ENCODE results near the gene HMCN2.

Gene HMCN2

DNA sequence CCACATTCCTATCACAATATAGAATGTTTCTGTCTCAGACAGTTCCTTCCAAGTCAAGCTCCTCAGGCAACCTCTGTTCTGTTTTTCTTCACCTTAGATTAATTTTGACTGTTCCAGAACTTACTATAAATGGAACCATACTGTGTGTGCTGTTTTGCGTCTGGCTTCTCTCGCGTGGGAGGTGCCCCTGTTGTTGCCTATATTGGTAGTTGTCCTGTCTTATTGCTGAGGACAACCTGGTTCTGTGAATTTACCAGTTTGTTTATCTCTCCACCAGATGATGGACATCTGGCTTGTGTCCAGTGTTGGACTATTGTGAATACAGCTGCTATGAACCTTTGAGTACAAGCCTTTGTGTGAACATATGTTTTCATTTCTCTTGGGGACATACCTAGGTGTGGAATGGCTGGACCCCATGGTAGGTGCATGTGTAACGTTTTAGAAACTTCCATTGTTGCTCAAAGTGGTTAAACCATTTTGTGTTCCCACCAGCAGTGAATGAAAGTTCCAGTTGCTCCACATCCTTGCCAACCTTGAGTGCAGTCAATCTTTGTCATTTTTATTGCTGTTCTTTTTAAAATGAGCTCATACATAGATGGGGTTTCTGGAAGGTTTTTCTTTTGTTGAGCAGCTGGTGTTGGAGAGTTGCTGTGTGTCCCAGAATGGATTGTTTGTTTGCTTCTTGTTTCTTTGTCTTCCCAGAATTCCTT is 18.1 kb downstream of the HMCN2 start:
- TF ChIP-seq, protein P1, sequence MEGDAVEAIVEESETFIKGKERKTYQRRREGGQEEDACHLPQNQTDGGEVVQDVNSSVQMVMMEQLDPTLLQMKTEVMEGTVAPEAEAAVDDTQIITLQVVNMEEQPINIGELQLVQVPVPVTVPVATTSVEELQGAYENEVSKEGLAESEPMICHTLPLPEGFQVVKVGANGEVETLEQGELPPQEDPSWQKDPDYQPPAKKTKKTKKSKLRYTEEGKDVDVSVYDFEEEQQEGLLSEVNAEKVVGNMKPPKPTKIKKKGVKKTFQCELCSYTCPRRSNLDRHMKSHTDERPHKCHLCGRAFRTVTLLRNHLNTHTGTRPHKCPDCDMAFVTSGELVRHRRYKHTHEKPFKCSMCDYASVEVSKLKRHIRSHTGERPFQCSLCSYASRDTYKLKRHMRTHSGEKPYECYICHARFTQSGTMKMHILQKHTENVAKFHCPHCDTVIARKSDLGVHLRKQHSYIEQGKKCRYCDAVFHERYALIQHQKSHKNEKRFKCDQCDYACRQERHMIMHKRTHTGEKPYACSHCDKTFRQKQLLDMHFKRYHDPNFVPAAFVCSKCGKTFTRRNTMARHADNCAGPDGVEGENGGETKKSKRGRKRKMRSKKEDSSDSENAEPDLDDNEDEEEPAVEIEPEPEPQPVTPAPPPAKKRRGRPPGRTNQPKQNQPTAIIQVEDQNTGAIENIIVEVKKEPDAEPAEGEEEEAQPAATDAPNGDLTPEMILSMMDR (IDR thresholded peaks at IDR 0.05; ENCODE audit: low read depth, low read length) = no peak
- no peak for DNase-seq (ENCODE audit: extremely low read depth, low read depth)

DNA sequence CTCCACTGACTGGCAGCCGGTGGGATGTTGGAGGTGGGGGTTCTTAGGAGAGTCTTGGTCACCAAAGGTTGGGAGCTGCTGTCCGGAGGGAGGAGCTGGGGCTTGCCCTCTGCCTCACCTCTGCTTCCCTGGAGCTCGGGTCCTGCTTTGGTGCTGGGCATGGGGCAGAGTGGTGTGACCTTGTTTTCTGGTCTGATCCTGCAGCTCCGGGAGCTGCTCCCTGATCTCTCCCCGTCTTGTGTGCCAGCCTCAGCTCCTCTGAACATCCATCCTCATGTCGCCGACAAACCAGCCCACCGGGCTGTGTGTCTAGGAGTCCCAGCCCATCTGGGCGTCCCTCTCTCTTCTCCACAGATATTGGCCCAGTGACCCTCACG is 18.7 kb downstream of the HMCN2 start:
- DNase-seq (ENCODE audit: extremely low read depth, low read depth) = no peak
- TF ChIP-seq, protein P1 (IDR thresholded peaks at IDR 0.05; ENCODE audit: low read depth, low read length) = no peak

DNA sequence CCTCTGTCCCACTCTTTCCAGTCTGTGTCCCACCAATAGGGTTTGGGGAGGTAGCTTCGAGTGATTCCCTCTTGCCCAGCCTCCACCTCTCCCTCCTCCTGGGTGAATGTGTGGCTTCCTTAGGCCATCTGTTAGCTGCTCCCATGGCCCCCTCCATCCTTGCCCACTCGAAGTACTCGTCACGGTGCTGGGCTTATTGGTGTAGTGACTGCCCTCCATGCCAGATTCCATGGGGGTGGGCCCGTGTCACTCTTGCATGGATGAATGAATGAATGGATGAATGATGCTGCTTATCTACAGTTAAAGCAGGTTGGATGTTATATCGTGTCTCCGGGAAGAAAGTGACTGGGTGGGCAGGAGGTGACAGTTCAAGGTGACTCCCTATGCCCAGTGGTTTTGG is 19.1 kb downstream of the HMCN2 start:
- DNase-seq (ENCODE audit: extremely low read depth, low read depth) = no peak
- TF ChIP-seq, protein P1 (IDR thresholded peaks at IDR 0.05; ENCODE audit: low read depth, low read length) = no peak

DNA sequence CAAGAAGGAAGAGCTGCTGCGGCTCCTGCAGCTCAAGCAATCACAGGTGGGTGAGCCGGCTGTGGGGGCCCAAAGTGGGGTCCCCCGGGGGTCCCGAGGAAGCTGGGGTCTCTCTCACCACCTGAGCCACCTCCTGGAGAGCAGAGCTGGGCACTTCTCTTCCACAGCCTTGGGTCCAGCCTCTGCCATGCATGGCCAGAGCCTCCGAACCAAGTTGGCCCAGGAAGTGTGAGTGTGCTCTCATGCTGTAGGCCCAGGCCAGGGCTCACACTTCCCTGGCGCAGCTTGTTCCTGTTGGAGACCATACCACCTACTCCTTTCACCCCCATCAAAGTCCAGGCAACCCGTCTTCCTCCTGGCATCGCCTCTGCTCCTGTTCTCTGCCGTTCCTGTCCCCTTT is 19.7 kb downstream of the HMCN2 start:
- TF ChIP-seq, protein P1 (IDR thresholded peaks at IDR 0.05; ENCODE audit: low read depth, low read length) = no peak
- DNase-seq (ENCODE audit: extremely low read depth, low read depth) = no peak

DNA sequence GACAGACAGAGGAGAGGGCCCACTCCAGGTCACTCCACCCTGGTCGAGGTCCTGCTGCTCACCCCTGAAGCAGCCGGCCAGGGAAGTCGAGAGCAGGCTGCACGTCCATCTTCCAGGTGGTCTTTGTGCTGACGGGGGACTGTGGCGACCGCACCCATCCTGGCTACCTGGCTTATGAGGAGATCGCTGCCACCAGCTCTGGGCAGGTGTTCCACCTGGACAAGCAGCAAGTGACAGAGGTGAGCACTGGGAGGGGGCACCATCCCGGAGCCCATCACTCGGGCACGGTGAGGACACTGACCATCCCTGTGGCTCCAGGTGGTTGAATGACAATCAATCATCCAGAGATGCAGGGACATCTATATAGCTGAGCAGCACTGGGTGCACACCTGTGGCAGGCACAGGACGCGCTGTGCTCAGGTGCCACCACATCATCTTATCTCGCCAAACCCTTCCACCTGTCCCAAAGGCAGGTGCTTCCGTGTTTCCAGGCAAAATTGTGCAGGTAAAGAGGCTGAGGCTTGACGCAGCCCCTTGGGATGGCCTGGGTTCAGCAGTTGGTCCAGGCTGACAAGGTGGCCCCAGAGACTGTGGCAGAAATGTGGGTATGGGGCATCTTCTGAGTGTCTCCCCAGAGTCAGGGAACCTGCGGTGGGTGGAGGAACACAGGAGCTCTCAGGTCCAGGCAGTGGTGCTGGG is 20.7 kb downstream of the HMCN2 start:
- no peak for DNase-seq (ENCODE audit: extremely low read depth, low read depth)
- TF ChIP-seq, protein P1 (IDR thresholded peaks at IDR 0.05; ENCODE audit: low read depth, low read length) = no peak

DNA sequence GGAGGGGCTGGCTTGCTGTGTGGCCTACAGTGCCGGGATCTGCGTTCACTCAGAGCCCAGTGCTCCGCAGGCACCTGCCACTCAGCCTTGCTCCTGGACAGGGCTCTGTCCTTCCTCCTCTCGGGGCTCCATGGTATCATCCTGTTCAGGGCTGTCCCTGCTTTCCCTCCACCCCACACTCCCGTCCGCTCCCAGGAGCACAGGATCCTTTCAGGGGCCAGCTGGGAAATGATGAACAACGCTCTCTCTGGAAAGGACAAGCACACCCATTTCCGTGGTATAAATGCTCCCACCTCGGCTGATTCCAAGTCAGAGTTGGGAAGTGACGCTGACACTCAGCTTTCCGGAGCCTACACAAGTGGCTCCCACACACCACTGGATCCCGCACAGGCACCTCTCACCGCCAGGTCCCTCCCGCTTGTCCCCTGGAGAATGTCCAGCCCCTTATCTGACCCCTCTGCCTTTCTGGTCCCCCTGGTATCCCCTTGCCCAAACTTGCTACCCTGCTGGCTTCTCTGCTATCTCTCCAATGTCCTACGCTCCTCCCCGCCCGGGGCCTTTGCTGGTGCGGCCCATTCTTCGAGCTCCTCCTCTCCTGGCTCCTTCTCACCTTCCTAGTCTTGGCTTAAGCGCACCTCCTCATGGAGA is 21.3 kb downstream of the HMCN2 start:
- TF ChIP-seq, protein P1 (IDR thresholded peaks at IDR 0.05; ENCODE audit: low read depth, low read length) = no peak

DNA sequence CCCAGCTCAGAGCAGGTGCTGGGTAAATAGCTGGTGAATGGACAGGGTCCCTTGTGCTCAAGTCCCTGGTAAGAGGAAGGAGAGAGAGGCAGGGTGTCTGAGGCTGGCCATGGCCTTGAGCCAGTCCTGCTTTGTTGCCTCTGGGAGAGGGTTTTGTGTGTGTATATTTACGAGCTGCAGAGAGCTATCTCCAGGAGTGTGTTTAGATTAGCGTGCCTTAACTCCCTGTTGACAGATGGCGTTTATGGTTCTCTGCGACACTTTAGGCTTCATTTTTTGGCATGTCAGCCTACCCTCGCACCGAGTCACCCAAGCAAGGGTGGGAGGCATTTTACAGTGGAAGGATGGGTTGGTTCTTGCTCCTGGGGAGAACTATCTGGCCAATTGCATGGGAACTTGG is 22.2 kb downstream of the HMCN2 start:
- no peak for DNase-seq (ENCODE audit: extremely low read depth, low read depth)
- TF ChIP-seq, protein P1 (IDR thresholded peaks at IDR 0.05; ENCODE audit: low read depth, low read length) = no peak

More for the DNA sequence above, 21.3 kb downstream of the HMCN2 start:
- no peak for DNase-seq (ENCODE audit: extremely low read depth, low read depth)

Data from AG09319 (cell line).